ENCODE results near the gene TSC22D4.
A peak's percentile ranks its signal among the peaks of the same experiment; 100 is the strongest.

Gene TSC22D4

DNA sequence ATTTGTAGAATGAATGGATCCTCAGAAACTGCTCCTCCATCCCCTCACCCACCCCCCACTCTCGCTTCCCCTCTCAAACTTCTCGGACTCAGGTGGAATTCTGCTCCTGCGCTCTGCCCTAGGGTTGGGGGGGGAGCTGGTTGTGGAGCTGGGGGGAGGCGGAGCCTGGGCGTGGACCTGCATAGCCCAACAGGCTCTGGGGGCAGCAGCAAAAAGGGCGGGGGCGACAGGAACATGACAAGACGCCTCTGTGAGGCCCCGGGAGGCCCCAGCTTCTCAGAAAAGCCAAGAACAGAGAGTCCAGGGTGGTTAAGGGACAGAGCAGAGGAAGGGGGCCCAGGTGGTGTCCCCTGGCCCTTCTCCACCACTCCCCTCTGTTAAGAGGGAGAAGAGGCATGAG is 3.5 kb downstream of the TSC22D4 start:
- Histone ChIP-seq H3K9me3 (ENCODE audit: control insufficient read depth in 2 of 2, low read length in 2 of 2) (no peaks in the 10 kb centered on the region), H3K27me3 (ENCODE audit: control insufficient read depth in 2 of 2, insufficient read depth in 2 of 2, low read length in 2 of 2) (no peaks in the 10 kb centered on the region), H3K4me1 (ENCODE audit: control insufficient read depth in 2 of 2, insufficient read depth in 2 of 2, low read length in 2 of 2) (peaks cover 25 to 33% of the 10 kb centered on the region in 2 donors), H3K27ac (ENCODE audit: low read depth in 2 of 2, low read length in 2 of 2) (no peak overlapping the region), H3K36me3 (ENCODE audit: control insufficient read depth in 2 of 2, insufficient read depth in 2 of 2, low read length in 2 of 2) (peaks cover 6 to 16% of the 10 kb centered on the region in 2 donors), H3K4me3 (ENCODE audit: low read length in 2 of 2) (no peak overlapping the region), H3K9ac (ENCODE audit: low read depth in 1 of 2, low read length in 2 of 2) (peak overlapping the region in 1 of 2 donors; percentile 34)

DNA sequence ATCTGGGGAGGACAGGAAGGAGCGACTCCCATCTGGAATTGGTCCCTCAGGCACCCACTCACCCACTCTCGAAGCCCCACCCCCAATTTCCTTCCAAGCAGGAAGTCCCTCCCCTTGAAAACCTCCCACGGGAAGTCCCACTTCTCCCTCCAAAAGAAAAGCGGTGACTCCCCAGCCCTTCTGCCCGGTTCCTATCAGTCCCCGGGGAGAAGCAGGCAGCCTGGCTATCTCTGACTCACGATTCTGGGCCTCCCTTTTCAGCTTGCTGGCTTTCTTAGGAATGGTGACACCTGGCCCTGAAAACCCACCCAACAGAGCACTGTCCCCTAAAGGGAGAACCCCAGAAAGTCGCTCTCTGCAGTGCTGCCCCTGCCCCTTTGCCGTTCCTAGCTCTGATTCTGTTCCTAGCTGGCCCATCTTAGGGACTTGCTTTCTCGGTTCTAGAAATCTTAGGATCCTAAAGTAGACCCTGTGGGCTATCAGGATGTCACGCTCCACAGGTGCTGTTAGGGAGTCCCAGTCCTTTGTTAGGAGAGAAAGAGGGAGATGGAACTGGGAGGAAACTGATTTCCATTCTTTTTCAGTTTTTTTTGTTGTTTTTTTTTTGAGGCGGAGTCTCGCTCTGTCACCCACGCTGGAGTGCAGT is 6.0 kb downstream of the TSC22D4 start:
- no peaks in the 10 kb centered on the region for H3K27me3 ChIP-seq (ENCODE audit: control insufficient read depth in 2 of 2, insufficient read depth in 2 of 2, low read length in 2 of 2)
- H3K9ac ChIP-seq (ENCODE audit: low read depth in 1 of 2, low read length in 2 of 2), result no peak overlapping the region
- H3K36me3 ChIP-seq (ENCODE audit: control insufficient read depth in 2 of 2, insufficient read depth in 2 of 2, low read length in 2 of 2), result peaks cover 6 to 22% of the 10 kb centered on the region in 2 donors
- peak overlapping the region in 1 of 2 donors; percentile 52 for H3K27ac ChIP-seq (ENCODE audit: low read depth in 2 of 2, low read length in 2 of 2)
- H3K9me3 ChIP-seq (ENCODE audit: control insufficient read depth in 2 of 2, low read length in 2 of 2), result no peaks in the 10 kb centered on the region
- peaks cover 26 to 32% of the 10 kb centered on the region in 2 donors for H3K4me1 ChIP-seq (ENCODE audit: control insufficient read depth in 2 of 2, insufficient read depth in 2 of 2, low read length in 2 of 2)
- H3K4me3 ChIP-seq (ENCODE audit: low read length in 2 of 2), result no peak overlapping the region

DNA sequence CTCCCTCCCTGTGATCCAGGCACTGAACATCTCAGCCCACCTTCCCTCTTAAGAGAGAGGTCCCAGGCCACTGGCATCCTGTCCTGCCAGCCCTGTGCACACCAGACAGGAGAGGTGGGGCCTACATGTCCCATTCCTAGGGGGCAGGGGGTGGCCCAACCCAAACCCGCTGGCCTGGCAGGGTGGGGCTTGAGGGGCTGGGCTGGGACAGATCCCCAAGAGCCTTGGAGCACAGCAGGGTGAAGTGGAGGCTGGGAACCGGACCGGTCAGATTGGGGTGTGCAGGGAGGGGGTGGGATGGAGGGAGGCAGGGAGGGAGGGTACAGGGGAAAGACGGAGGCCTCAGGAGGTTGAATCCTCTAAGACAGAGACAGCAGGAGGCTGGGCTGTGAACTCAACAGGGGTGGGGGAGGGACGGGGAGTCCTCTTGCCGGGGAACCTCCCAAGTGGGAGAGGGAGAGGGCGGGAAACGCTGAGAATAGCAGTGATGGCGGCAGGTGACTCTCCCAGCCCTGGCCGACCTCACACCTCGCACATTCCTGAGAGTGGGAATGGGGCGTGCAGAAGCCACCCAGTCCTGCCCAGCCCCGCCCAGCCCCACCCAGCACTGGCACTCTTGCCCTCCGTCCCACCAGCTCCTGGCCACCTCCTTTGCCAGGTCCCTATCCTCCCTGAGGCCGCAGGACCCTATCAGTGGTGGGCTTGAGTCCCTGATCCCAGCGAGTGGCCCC is 6.7 kb downstream of the TSC22D4 start:
- H3K27me3 ChIP-seq (ENCODE audit: control insufficient read depth in 2 of 2, insufficient read depth in 2 of 2, low read length in 2 of 2), result no peaks in the 10 kb centered on the region
- no peak overlapping the region for H3K9ac ChIP-seq (ENCODE audit: low read depth in 1 of 2, low read length in 2 of 2)

DNA sequence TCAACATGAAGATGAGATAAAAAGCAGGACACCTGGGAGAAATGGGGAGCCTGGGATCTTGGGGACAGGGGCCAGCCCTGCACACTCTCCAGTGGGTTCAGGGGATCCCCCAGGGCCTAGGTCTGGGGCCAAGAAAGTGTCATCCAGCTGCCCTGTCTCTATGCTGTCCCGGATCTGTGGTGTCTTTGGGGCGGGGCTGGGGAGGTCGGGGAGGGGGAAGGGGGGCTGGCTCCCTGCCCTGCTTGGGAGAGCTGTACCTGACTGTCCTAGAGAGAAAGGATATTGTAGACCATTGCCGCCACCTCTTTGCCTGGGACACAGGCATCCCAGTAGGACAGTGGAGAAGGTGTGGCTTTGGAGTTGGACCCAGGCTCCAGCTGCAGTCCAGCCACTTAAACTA is 8.0 kb downstream of the TSC22D4 start:
- Histone ChIP-seq H3K4me1 (ENCODE audit: control insufficient read depth in 2 of 2, insufficient read depth in 2 of 2, low read length in 2 of 2) (peaks cover 13 to 19% of the 10 kb centered on the region in 2 donors), H3K27me3 (ENCODE audit: control insufficient read depth in 2 of 2, insufficient read depth in 2 of 2, low read length in 2 of 2) (no peaks in the 10 kb centered on the region), H3K9ac (ENCODE audit: low read depth in 1 of 2, low read length in 2 of 2) (no peak overlapping the region), H3K27ac (ENCODE audit: low read depth in 2 of 2, low read length in 2 of 2) (no peak overlapping the region), H3K9me3 (ENCODE audit: control insufficient read depth in 2 of 2, low read length in 2 of 2) (no peaks in the 10 kb centered on the region), H3K4me3 (ENCODE audit: low read length in 2 of 2) (no peak overlapping the region), H3K36me3 (ENCODE audit: control insufficient read depth in 2 of 2, insufficient read depth in 2 of 2, low read length in 2 of 2) (peaks cover 6 to 31% of the 10 kb centered on the region in 2 donors)

More for the DNA sequence above, 6.7 kb downstream of the TSC22D4 start:
- no peak overlapping the region for H3K4me3 ChIP-seq (ENCODE audit: low read length in 2 of 2)
- H3K9me3 ChIP-seq (ENCODE audit: control insufficient read depth in 2 of 2, low read length in 2 of 2), result no peaks in the 10 kb centered on the region
- H3K27ac ChIP-seq (ENCODE audit: low read depth in 2 of 2, low read length in 2 of 2), result no peak overlapping the region
- H3K4me1 ChIP-seq (ENCODE audit: control insufficient read depth in 2 of 2, insufficient read depth in 2 of 2, low read length in 2 of 2), result peaks cover 25 to 30% of the 10 kb centered on the region in 2 donors
- H3K36me3 ChIP-seq (ENCODE audit: control insufficient read depth in 2 of 2, insufficient read depth in 2 of 2, low read length in 2 of 2), result peaks cover 6 to 26% of the 10 kb centered on the region in 2 donors

DNA sequence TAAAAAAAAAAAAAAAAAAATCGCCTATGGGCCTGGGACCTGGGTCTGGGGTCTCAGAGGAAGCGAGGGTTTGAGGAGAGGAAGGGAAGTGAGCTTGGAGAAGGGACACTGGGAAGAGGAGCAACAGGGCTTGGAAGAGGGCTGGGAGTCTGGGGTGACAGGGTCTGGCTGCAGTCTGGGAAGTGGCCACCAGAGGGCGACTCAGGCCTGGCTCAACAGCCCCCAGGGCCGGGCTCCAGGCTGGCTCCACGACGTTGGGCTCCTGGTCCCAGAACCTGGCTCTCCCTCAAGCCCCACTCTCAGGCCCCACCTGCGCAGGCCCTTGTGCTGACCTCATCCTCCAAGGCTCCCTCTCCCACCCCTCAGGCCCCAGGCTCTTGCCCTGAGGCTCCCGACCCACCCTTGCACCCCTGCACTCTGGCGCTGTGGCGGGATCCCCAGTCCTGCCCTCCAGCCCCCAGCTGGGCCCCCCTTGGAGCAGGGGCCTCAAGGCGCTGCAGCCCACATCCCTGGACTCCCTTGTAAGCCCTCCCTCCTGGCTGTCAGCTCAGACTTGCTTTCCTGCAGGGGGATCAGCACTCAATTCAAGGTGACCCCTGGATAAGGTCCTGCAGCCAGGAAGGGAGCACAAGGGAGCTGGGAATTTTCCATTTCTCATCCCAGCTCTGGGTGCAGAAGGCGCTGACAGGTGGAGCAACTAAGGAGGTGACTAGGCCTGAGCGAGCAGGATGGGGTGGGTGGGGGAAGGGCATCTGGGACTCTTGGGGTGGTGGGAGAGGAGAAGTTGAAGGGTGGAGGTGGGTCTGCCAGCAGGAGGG is 9.6 kb downstream of the TSC22D4 start:
- Histone ChIP-seq H3K9ac (ENCODE audit: low read depth in 1 of 2, low read length in 2 of 2) (no peak overlapping the region), H3K9me3 (ENCODE audit: control insufficient read depth in 2 of 2, low read length in 2 of 2) (no peaks in the 10 kb centered on the region), H3K27me3 (ENCODE audit: control insufficient read depth in 2 of 2, insufficient read depth in 2 of 2, low read length in 2 of 2) (no peaks in the 10 kb centered on the region), H3K4me3 (ENCODE audit: low read length in 2 of 2) (no peak overlapping the region), H3K4me1 (ENCODE audit: control insufficient read depth in 2 of 2, insufficient read depth in 2 of 2, low read length in 2 of 2) (peaks cover 10 to 13% of the 10 kb centered on the region in 2 donors), H3K27ac (ENCODE audit: low read depth in 2 of 2, low read length in 2 of 2) (no peak overlapping the region), H3K36me3 (ENCODE audit: control insufficient read depth in 2 of 2, insufficient read depth in 2 of 2, low read length in 2 of 2) (peaks cover 2 to 26% of the 10 kb centered on the region in 2 donors)

DNA sequence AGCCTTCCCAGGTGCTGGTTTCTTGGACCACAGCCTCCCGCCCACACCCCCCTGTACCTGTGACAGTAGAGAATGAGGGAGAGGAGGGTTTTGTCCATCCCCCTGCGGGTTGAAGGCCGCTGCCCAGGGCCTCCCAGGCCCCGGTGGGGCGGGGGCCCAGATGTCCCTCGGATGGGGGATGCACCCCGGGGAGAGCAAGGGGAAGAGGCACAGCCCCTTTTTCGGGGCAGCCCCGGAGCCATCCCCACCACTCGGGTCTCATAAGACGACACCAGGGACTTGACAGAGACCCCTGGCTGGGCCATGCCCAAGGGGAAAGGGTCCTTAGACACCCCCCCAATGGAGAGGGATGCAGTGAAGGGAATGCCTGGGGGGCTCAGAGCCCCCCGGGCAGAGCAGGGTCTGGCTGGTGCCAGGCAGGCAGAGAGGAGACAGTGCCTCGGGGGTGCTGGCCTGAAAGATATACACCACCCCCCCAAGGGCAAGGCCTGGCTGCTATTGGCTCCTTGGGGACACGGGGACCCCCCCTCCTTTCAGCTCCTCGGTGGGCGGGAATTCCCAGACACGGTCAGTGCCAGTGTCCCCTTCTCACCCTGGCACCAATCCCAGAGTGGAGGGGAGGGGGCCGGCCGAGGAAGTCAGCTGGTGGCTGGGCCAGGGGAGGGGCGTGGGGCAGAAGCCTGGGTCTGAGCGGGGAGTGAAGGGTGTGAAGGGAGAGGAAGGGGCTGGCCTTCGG is 11.2 kb downstream of the TSC22D4 start:
- Histone ChIP-seq H3K4me3 (ENCODE audit: low read length in 2 of 2) (no peak overlapping the region), H3K27me3 (ENCODE audit: control insufficient read depth in 2 of 2, insufficient read depth in 2 of 2, low read length in 2 of 2) (no peaks in the 10 kb centered on the region), H3K36me3 (ENCODE audit: control insufficient read depth in 2 of 2, insufficient read depth in 2 of 2, low read length in 2 of 2) (peaks cover 1 to 18% of the 10 kb centered on the region in 2 donors), H3K9me3 (ENCODE audit: control insufficient read depth in 2 of 2, low read length in 2 of 2) (no peaks in the 10 kb centered on the region), H3K27ac (ENCODE audit: low read depth in 2 of 2, low read length in 2 of 2) (no peak overlapping the region), H3K4me1 (ENCODE audit: control insufficient read depth in 2 of 2, insufficient read depth in 2 of 2, low read length in 2 of 2) (peaks cover 5 to 8% of the 10 kb centered on the region in 2 donors), H3K9ac (ENCODE audit: low read depth in 1 of 2, low read length in 2 of 2) (no peak overlapping the region)

DNA sequence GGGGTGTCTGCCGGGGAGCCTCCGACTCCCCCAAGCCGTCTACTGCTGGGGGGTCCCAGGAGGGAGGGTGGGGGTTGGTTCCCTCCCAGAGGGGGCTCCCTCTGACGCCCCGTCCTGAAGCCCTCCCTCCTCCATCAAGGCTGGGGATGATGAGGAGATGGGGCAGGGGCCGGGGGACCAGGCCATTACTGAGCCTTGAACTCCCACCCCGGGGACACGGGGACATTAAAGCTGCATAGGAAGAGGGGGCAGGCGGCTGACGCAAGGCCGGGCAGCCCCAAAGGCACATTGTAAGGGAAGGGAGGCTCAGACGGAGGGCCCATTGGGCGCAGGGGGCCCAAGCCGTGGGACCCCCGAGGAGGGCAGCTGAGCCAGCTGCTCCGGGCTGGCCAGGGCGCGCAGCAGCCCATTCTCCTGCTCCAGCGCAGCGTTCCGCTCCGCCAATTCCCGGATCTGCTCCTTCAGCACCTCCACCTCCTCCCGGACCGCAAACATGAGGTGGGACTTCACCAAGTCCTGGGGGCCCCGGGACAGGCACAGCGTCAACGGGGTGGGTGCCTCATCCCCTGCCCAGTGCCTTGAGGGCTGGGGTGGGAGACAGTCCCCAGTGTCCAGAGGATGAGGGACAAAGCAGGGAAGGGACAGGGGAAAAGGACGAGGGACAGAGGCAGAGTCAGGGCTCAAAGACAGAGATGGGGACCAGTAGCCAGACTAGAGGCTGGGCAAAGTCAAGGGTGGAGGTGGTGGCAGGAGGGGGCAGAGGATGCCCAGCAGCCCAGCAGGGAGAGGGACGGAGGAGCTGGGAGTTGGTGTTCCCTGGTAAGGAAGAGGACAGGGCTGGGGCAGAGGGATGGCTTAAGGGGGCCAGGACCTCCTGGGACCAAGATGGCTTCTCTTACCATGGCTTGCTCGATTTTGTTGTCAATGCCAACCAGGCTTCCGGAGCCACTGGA is 12.1 kb downstream of the TSC22D4 start:
- no peak overlapping the region for H3K27ac ChIP-seq (ENCODE audit: low read depth in 2 of 2, low read length in 2 of 2)
- H3K36me3 ChIP-seq (ENCODE audit: control insufficient read depth in 2 of 2, insufficient read depth in 2 of 2, low read length in 2 of 2), result peaks cover 0 to 18% of the 10 kb centered on the region in 2 donors
- no peak overlapping the region for H3K9ac ChIP-seq (ENCODE audit: low read depth in 1 of 2, low read length in 2 of 2)
- no peak overlapping the region for H3K4me3 ChIP-seq (ENCODE audit: low read length in 2 of 2)
- H3K9me3 ChIP-seq (ENCODE audit: control insufficient read depth in 2 of 2, low read length in 2 of 2), result no peaks in the 10 kb centered on the region
- peaks cover 3% of the 10 kb centered on the region in 2 donors for H3K4me1 ChIP-seq (ENCODE audit: control insufficient read depth in 2 of 2, insufficient read depth in 2 of 2, low read length in 2 of 2)
- H3K27me3 ChIP-seq (ENCODE audit: control insufficient read depth in 2 of 2, insufficient read depth in 2 of 2, low read length in 2 of 2), result no peaks in the 10 kb centered on the region

DNA sequence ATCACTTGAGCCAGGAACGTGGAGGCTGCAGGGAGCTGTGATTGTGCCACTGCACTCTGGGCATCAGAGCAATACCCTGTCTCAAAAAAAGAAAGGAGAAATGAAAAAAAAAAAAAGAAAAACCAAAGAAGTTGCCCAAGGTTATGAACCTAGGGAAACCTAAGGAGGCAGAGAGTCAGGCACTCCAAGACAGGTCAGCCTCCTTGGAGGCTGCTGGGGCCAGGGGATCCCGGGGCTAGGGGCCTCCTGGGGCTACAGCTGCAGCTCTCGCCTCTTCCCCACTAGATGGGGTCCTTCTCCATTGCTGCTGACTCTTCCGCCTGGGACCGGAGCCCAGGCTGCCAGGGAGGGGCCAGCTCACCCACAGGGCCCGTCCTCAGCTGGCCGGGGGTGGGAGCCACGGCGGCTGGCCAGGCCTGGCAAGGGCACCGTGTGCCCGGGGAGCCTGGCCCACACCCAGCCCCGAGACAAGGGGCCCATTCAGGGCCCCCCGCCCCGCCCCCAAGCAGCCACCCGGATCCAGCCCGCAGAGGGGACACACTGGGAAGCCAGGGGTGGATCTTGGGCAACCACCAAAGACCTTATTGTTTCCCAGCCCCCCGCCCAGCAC is 13.2 kb downstream of the TSC22D4 start:
- H3K4me1 ChIP-seq (ENCODE audit: control insufficient read depth in 2 of 2, insufficient read depth in 2 of 2, low read length in 2 of 2), result peaks cover 3% of the 10 kb centered on the region in 2 donors
- H3K27ac ChIP-seq (ENCODE audit: low read depth in 2 of 2, low read length in 2 of 2), result no peak overlapping the region
- no peaks in the 10 kb centered on the region for H3K27me3 ChIP-seq (ENCODE audit: control insufficient read depth in 2 of 2, insufficient read depth in 2 of 2, low read length in 2 of 2)
- no peak overlapping the region for H3K9ac ChIP-seq (ENCODE audit: low read depth in 1 of 2, low read length in 2 of 2)
- H3K36me3 ChIP-seq (ENCODE audit: control insufficient read depth in 2 of 2, insufficient read depth in 2 of 2, low read length in 2 of 2), result peaks cover 0 to 18% of the 10 kb centered on the region in 2 donors
- no peak overlapping the region for H3K4me3 ChIP-seq (ENCODE audit: low read length in 2 of 2)
- no peaks in the 10 kb centered on the region for H3K9me3 ChIP-seq (ENCODE audit: control insufficient read depth in 2 of 2, low read length in 2 of 2)

Measured in mucosa of rectum (tissue), 2 donors.